CD4-positive, alpha-beta T cell treated with Interleukin-6 at 100 ng/mL for 8 hours (primary cell): ENCODE measurements around the gene DNAJC3.
"Not testable (repeated sequence)": the region's sequence is repeated elsewhere in the genome, so short reads cannot be mapped to it uniquely, and the experiment has no call there.

Experiments
- DNase-seq: peaks from one replicate; pipeline ENCODE4 v3.0.0-alpha.2; 2020; ENCODE audit warnings: mixed read lengths, low spot score

DNAJC3 gene

DNA sequence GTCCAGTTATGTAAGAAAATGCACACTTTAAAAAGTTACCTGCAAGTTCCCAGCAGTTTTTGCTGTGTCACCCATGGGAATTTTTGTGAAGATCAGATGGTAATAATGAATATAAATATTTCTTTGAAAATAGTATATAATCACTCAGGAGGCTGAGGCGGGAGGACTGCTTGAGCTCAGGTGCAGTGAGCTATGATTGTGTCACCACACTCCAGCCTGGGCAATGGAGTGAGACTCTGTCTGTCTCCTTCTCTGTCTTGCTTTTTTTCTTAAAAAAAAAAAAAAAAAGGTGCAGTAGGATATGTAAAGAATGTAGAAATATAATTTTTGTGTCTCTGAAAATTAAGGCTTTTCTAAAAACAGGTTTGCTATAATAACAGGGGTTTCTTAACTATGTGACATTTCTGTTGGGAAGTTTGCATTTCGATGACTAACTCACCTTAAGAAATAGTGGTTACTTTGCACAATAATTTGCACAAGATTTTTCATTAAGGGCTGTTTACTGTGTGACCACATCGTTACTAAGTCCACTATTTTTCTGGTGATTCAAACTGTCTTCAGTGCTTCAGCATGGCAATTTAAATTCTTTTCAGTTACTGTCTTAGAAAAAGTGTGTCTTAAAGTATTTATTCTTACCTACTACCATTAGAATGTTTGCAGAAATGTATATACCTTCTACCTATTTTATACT is 37.3 kb downstream of the DNAJC3 start:
- DNase-seq: no peak

- no peak for DNase-seq
Measured at GRCh38 chr13:95716231-95716630, 39.3 kb downstream of the DNAJC3 start.

- no peak for DNase-seq
Measured at GRCh38 chr13:95722241-95722640, 45.3 kb downstream of the DNAJC3 start.

DNA sequence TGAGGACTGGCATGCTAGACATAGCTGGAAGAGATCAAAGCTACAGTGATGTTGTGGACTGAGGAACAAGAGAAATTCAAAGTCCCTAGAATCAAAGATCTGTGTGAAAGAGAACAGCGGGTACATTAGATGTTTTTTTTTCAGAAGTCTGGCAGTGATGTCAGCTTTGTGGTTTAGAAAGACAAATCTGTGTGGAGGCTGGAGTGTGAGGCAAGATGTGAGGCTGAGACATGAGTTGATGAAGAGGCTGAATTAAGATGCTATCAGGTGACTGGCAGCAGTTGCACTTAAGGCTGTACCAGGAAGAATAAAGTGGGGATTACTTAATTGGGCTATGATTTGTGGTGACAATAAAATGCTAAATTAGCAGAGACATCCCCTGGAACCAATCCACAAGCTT is 46.5 kb downstream of the DNAJC3 start:
- no peak for DNase-seq

DNA sequence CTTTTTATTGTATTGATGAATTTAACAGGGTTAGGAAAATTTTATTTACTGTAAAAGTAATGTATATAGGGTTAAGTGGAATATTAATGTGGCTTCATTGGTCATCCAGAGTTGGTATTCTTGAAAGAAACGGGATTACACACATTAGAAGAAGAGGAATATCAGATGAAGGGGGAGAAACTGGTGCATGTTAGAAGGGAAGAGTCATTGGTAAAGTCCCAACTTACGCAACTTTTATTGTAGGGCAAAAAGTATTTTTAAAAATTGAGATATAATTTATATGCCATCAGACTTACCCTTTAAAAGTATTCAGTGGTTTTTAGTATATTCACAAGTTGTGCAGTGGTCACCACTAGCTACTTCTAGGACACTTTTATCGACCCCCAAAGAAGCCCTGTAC is 47.3 kb downstream of the DNAJC3 start:
- no peak for DNase-seq

- DNase-seq: no peak
Measured at GRCh38 chr13:95726876-95727275, 49.9 kb downstream of the DNAJC3 start.

GRCh38 chr13:95728957-95729356 is 52.0 kb downstream of the DNAJC3 start:
- DNase-seq: no peak

DNA sequence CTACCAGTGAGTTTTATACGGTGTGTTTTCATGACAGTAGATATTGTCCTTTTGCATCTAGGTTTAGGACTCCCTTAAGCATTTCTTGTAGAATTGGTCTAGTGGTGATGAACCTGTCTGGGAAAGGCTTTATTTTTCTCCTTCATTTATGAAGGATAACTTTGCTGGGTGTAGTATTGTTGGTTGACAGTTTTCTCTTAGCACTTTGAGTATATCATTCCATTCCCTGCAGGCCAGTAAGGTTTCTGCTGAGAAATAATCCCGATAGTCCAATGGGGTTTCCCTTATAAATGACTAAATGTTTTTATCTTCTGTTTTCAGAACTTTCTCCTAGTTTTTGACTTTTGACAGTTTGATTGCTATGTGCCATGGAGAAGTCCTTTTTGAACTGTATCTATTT is 57.2 kb downstream of the DNAJC3 start:
- no peak for DNase-seq

DNA sequence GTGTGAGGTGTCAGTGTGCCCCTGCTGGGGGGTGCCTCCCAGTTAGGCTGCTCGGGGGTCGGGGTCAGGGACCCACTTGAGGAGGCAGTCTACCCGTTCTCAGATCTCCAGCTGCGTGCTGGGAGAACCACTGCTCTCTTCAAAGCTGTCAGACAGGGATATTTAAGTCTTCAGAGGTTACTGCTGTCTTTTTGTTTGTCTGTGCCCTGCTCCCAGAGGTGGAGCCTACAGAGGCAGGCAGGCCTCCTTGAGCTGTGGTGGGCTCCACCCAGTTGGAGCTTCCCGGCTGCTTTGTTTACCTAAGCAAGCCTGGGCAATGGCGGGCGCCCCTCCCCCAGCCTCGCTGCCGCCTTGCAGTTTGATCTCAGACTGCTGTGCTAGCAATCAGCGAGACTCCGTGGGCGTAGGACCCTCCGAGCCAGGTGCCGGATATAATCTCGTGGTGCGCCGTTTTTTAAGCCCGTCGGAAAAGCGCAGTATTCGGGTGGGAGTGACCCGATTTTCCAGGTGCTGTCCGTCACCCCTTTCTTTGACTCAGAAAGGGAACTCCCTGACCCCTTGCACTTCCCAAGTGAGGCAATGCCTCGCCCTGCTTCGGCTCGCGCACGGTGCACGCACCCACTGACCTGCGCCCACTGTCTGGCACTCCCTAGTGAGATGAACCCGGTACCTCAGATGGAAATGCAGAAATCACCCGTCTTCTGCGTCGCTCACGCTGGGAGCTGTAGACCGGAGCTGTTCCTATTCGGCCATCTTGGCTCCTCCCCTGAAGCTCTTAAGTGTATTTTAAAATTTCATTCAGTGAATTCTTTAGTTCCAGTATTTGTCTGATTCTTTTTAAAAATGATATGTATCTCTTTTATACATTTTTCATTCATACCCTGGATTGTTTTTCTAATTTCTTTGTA is 63.4 kb downstream of the DNAJC3 start:
- not testable (repeated sequence) for DNase-seq

DNA sequence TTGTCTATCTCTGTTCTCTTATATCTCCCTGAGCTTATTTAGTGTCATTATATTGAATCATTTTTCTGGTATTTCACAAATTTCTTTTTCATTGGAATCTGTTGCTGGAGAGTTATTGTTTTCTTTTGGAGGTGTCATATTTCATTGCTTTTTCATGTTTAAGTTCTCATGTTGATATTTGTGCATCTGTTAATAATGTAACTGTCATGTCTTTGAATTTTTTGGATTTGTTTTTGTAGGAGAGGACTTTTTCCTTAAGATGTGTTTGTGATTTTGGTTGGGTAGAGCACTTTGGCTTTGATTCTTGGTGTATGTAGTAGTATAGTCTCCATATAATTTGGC is 64.0 kb downstream of the DNAJC3 start:
- no peak for DNase-seq

DNA sequence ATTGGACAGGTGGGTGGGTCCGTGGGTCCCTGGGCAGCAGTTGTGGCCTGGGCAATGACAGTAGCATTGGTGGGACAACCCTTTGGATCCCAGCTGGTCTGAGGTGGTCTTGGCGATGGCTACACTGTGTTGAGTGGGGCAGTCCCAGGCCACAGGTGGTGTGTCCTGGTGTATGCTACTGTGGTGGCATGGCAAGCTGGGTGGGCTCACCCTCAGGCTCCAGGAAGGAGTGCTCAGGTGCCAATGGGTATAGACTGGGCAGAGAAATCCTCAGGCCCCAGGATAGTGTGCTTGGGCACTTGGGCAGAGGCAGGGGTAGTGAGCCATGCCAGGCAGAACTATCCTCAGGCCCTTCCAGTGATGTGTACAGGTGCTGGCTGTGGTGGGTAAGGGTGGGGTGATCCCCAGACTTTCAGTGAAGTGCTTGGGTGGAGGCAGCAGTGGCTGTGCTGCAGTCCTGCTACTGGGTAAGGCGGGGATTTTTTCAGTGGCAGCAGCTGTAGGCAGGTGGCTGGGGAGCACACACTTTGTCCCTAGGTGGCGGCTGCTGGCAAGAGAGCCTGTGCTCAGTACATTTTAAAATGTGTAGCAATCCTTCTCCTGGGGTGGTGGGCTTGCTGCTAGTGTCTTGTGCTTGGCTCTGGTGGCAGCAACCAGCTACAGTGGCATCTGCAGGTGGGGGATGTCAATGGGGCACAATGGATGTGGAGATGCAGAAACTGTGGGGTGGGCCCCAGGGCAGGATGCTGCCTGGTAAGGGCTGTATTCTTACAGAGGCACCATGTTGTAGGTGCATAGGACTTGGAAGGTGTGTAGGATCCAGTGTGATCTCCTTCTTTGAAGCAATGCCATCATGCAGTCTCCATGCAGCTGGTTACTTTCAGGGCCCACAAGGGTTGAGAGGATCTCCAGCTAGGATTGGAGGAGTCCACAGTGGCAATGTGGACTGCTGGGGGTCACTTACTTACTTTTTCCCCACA is 64.9 kb downstream of the DNAJC3 start:
- DNase-seq: no peak

- no peak for DNase-seq
Measured at GRCh38 chr13:95743192-95743591, 66.3 kb downstream of the DNAJC3 start.

DNA sequence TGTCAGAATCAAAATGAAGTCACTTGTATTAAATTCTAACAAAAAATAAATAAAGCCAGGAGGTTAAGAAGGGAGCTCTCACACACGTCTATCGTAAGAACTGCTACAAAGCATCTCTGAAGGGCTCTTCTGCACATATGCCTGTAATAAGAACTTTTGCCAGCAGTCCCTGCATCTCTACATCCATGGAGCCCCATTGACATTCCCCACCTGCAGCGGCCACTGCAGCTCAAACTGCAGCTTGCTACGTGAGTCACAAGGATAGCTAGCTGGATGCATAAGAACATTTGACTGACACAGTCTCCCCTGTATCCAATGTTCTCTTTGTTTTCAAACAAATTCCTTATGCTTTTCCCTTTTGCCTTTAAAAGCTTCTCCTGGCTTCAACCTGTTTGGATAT is 68.3 kb downstream of the DNAJC3 start:
- DNase-seq: no peak

- no peak for DNase-seq
Measured at GRCh38 chr13:95745752-95746151, 68.8 kb downstream of the DNAJC3 start.

DNA sequence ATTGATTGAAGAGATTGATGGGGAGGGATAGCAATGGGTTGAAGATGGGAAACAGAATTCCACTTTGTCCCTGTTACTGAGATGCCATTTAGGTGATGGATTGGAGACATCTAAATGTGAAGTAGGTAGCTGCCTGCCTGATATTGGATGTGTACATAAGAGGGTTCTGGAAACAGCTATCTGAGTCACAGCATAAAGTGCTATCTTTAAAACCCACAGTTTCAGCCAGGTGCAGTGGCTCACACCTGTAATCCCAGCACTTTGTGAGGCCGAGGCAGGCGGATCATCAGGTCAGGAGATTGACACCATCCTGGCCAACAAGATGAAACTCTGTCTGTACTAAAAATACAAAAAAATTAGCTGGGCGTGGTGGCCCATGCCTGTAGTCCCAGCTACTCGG is 72.6 kb downstream of the DNAJC3 start:
- no peak for DNase-seq

DNA sequence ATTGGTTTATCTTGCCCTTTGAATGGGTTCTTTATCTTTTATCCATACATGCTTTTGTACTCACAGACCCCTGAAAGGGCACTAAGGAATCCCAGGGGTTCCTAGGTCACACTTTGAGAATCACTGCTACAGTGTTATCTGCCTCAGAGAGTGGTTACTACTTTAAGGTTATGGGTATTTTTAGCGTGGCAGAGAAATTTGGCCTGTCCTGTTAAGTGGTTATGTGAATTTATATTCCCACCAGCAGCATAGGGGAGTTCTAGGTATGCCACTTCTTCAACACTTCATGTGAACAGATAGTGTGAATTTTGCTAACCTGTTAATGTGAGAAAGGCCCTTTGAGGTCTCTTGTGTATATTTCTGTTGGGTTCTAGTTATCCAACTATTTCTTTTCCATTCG is 75.7 kb downstream of the DNAJC3 start:
- no peak for DNase-seq

- DNase-seq: no peak
Measured at GRCh38 chr13:95754069-95754468, 77.1 kb downstream of the DNAJC3 start.

GRCh38 chr13:95756072-95756471 is 79.1 kb downstream of the DNAJC3 start:
- DNase-seq: no peak

GRCh38 chr13:95762626-95763025 is 85.7 kb downstream of the DNAJC3 start:
- not testable (repeated sequence) for DNase-seq

DNA sequence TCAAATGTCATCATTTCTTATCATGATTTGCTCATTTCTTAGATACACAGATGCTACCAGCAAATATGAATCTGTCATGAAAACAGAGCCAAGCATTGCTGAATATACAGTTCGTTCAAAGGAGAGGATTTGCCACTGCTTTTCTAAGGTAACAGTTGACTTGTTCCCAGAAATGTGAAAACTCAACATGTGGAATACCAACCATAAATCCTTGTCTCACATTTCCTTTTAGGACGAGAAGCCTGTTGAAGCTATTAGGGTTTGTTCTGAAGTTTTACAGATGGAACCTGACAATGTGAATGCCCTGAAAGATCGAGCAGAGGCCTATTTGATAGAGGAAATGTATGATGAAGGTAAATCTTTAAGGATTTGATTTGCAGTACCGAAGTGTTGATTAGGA is 86.7 kb downstream of the DNAJC3 start:
- no peak for DNase-seq

DNA sequence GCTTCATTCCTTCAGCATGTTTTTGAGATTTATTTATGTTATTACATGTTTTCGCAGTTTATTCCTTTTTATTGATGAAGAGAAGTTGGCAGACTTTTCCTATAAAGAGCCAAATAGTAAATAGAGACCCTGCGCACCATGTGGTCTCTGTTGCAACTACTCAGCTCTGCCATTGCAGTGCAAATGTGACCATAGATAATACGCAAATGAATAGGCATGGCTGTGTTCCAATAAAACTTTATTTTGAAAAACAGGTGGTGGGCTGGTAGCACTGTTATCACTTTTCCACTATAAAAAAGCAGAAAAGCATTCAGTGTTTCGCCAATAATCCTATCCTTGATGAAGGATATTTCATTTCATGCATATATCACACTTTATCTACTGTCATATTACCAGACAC is 95.0 kb downstream of the DNAJC3 start:
- DNase-seq: no peak

DNA sequence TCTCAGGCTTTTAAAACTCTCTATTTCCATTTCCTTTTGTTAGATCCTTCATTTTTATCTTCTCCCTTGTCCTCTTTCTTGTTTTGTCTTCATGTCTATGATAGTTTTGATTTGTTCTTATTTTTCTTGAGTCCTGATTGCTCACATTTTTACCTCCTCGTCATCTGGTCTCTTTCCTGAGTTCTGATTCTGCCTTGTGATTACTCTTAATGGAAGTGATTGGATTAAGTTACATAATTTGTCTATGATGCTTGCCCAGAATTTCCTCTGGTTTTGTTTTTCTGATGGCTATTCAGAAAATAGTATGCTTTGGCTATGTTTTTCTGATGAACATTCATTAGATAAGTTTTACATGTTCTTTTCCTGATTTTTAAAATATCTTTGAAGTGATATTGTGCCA is 102.6 kb downstream of the DNAJC3 start:
- DNase-seq: no peak
